Brain microvascular endothelial cell (primary cell): ENCODE results near the gene DHX15.
A peak's percentile ranks its signal among the peaks of the same experiment; 100 is the strongest.

ENCODE experiments used
- DNase-seq: peaks from one replicate; pipeline ENCODE4 v3.0.0-alpha.2; 2020
- H3K27ac ChIP-seq: fragments of 250-450 bp; sonication (Bioruptor Pico); 2 replicates; pipeline ENCODE4 v1.5.1; 2020; ENCODE audit warnings: mild to moderate bottlenecking, moderate library complexity
- H3K27me3 ChIP-seq: fragments of 250-450 bp; sonication (Bioruptor Pico); replicated peaks from 2 replicates; pipeline ENCODE4 v1.5.1; 2020; ENCODE audit warnings: mild to moderate bottlenecking
- H3K36me3 ChIP-seq: fragments of 250-450 bp; sonication (Bioruptor Pico); replicated peaks from 2 replicates; pipeline ENCODE4 v1.5.1; 2020; ENCODE audit warnings: mild to moderate bottlenecking
- H3K4me3 ChIP-seq: 2 replicates; pipeline ENCODE4 v1.5.1; 2011; ENCODE audit warnings: low read depth, mild to moderate bottlenecking, control low read depth, low read length, moderate library complexity
- in situ Hi-C: cut with HindIII; loops from 2 replicates; pipeline ENCODE4 v1.10.0; 2017; ENCODE audit warnings: low sequenced_read_pairs, low pct_ligation_motif_present
- TF ChIP-seq, protein P1 (sequence below): IDR thresholded peaks from 2 replicates; pipeline ENCODE4 v1.5.1; 2011; ENCODE audit warnings: low read depth, mild to moderate bottlenecking, moderate library complexity, low read length, control low read depth, inconsistent platforms; ENCODE audit errors: missing control alignments

DHX15 gene

GRCh38 chr4:24583451-24584210 is 723 bp downstream of the DHX15 start:
- DNase-seq: peak; percentile 42
- TF ChIP-seq, protein P1, sequence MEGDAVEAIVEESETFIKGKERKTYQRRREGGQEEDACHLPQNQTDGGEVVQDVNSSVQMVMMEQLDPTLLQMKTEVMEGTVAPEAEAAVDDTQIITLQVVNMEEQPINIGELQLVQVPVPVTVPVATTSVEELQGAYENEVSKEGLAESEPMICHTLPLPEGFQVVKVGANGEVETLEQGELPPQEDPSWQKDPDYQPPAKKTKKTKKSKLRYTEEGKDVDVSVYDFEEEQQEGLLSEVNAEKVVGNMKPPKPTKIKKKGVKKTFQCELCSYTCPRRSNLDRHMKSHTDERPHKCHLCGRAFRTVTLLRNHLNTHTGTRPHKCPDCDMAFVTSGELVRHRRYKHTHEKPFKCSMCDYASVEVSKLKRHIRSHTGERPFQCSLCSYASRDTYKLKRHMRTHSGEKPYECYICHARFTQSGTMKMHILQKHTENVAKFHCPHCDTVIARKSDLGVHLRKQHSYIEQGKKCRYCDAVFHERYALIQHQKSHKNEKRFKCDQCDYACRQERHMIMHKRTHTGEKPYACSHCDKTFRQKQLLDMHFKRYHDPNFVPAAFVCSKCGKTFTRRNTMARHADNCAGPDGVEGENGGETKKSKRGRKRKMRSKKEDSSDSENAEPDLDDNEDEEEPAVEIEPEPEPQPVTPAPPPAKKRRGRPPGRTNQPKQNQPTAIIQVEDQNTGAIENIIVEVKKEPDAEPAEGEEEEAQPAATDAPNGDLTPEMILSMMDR: no peak
- in situ Hi-C loops: no loop called here

GRCh38 chr4:24582235-24582832 is 2.0 kb downstream of the DHX15 start:
- Histone ChIP-seq H3K36me3 (peaks cover 5% of the 10 kb centered on the region), H3K4me3 (peak overlapping the region; percentile 98), H3K27ac (no peak overlapping the region), H3K27me3 (no peaks in the 10 kb centered on the region)
- DNase-seq: no peak
- TF ChIP-seq, protein P1: no peak
- in situ Hi-C loops: no loop called here

More at GRCh38 chr4:24583451-24584210, 723 bp downstream of the DHX15 start:
- no peaks in the 10 kb centered on the region for H3K27me3 ChIP-seq
- no peaks in the 10 kb centered on the region for H3K36me3 ChIP-seq
- H3K27ac ChIP-seq: peak overlapping the region; percentile 89
- peak overlapping the region; percentile 98 for H3K4me3 ChIP-seq

DNA sequence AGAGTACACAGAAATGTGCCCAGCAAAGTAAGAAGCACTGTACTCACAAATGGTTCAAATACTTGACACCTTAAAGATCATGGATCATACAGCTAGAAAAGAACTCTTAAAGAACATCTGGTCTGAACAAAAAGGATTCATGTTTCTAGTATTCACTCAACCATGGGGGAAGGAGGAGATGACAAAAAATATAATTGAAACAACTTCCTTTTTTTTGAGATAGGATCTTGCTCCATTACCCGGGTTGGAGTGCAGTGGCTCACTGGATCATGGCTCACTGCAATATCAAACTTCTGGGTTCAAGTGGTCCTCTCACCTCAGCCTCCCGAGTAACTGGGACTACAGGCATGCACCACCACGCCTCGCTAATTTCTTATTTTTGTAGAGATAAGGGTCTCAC is 6.0 kb downstream of the DHX15 start:
- in situ Hi-C loops: no loop called here
- Histone ChIP-seq H3K4me3 (no peak overlapping the region), H3K27ac (no peak overlapping the region), H3K36me3 (peaks cover 33% of the 10 kb centered on the region), H3K27me3 (no peaks in the 10 kb centered on the region)
- DNase-seq: no peak
- TF ChIP-seq, protein P1: no peak

GRCh38 chr4:24576276-24576675 is 8.1 kb downstream of the DHX15 start:
- in situ Hi-C loops: no loop called here
- TF ChIP-seq, protein P1: no peak
- H3K36me3 ChIP-seq: peaks cover 45% of the 10 kb centered on the region

DNA sequence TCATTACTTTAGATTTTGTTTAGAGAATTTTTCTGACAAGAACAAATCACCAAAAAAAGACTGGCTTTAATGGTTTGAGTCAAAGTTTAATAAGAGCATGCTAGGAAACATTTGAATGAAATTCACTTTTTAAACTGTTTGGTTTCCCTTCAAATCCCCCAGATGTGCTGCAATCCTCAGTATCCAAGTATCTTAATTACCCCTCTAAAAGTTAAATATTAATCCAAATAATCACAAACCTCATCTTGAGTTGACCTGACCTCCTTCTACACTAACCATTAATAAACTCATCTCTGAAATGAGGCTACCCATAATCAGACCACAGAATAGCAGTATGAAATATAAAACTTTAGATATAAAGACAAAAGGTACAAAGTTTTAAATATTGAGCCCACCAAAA is 10.1 kb downstream of the DHX15 start:
- in situ Hi-C loops: no loop called here
- Histone ChIP-seq H3K27ac (no peak overlapping the region), H3K4me3 (no peak overlapping the region), H3K27me3 (no peaks in the 10 kb centered on the region), H3K36me3 (peaks cover 61% of the 10 kb centered on the region)
- no peak for DNase-seq
- TF ChIP-seq, protein P1: no peak

More at GRCh38 chr4:24576276-24576675, 8.1 kb downstream of the DHX15 start:
- Histone ChIP-seq H3K4me3 (no peak overlapping the region), H3K27me3 (no peaks in the 10 kb centered on the region), H3K27ac (no peak overlapping the region)
- no peak for DNase-seq
